IPS-18c (cell line): Measurements from ENCODE around the gene DDRGK1.
"Not testable (repeated sequence)": the region's sequence is repeated elsewhere in the genome, so short reads cannot be mapped to it uniquely, and the experiment has no call there.

Experiments
- H3K4me3 ChIP-seq: 2 replicates; pipeline ENCODE4 v1.7.0; 2013; ENCODE audit warnings: low read depth, mild to moderate bottlenecking, low read length, moderate library complexity; ENCODE audit not compliant: insufficient read depth
- H3K9me3 ChIP-seq: one replicate; pipeline ENCODE4 v1.6.1; 2013; ENCODE audit warnings: mild to moderate bottlenecking, low read length, moderate library complexity; ENCODE audit not compliant: control insufficient read depth, insufficient read depth

Gene DDRGK1

DNA sequence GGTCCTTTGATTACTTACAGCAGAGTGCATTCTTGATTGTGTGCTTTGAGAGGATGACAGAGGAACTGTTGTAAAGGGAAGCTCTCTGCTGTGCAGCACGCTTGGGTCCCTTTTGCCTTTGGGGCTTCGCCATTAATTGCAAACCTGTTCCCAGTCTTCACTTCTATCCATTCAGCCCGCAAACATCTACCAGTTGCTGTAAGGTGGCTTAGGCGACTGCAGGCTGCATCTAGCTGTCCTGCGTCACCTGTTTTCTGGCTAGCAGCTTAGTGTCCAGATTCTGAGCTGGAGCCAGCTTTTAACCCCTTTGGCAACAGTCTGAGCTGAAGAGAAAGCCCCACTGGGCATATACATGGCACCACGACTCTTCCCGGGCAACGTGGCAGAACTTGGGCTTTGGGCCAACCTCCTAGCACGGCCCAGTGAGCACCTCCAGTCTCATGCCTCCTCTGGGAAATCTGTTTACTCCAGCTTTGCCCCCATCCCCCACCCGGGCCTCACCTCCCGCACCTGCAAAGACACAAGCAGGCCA, 42.3 kb downstream of the DDRGK1 start:
- Histone ChIP-seq H3K9me3 (no peaks in the 10 kb centered on the region), H3K4me3 (no peak overlapping the region)

DNA sequence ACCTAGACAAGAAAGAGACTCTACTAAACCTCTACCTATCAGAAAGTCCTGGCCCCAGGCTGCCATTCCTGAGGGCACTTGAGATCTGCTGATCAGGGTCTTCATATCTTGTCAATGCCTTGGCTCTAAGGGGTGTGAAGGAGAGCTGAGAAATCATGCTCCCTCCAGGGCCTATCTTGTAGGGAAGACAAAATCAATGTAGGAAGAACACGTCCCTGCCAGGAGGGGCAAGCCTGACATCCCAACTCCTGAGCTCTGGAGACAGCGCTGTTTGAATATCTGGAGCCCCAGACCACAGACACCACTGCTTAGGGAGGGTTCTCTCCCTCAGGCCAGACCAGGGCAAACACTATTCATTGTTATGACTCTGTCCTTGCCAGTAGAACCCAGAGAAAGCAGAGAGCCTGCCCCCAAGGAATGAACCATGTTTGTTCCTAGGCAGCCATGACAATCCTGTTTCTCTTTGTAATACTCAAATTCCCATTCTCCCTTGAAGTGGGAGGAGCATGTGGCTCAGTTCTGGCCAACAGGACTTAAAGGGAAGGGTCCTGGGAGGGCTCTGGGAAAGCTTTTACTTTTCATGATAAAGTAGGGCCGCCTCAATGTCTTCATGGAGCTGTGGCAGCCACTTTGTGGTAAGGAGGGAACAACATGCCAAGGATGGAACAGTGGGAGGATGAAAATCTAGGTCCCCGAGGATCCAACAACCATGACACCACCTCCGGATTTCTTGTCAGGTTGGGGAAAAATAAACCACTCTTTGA, 43.0 kb downstream of the DDRGK1 start:
- Histone ChIP-seq H3K9me3 (peaks cover under 1% of the 10 kb centered on the region), H3K4me3 (no peak overlapping the region)

DNA sequence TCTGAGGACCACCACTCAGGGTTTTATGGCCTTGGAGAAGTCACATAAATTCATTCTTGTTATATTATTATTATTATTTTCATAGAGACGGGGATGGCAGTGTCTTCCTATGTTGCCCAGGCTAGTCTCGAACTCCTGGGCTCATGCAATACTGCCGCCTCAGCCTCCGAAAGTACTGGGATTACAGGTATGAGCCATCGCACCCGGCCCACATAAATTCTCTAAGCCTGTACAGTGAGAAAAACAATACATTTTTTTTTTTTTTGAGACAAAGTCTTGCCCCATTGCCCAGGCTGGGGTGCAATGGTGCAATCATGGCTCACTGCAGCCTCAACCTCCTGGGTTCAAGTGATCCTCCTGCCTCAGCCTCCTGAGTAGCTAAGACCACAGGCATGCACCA, 44.1 kb downstream of the DDRGK1 start:
- H3K4me3 ChIP-seq, result no peak overlapping the region
- peaks cover 2% of the 10 kb centered on the region for H3K9me3 ChIP-seq

DNA sequence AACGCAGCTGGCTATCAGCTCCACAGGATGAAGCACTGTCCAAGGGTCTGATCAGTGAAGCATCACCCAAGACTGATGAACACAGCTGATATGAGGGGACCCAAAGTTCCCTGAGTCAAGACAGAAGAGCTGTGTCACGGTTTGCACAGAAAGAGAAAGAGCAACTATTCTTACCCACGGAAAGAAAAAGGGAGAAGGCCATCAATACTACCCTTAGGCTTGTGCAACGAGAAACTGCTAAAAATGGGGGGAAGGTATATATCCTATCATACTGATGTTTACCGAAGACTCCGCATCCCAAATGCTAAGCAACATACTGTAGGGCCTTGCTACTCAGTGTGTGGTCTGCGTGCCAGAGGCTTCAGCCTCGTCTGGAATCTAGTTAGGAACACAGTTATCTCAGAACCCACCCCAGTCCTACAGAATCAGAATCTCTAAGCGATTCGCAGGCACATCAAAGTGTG, 45.5 kb downstream of the DDRGK1 start:
- peaks cover 2% of the 10 kb centered on the region for H3K9me3 ChIP-seq

DNA sequence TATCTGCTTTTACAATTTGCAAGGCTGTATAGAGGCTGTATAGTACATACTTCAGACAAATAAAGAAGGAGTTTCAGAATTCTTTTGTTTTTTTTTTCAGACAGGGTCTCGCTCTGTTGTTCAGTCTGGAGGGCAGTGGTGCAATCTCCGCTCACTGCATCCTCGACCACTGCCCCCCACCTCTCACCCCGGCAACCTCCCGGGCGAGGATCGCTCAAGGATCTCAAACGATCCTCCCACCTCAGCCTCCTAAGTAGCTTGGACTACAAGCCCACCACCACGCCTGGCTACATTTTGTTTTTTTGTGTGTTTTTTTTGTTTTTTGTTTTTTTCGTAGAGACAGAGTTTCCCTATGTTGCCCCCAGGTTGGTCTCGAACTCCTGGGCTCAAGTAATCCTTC, 46.7 kb downstream of the DDRGK1 start:
- peaks cover 2% of the 10 kb centered on the region for H3K9me3 ChIP-seq
- H3K4me3 ChIP-seq, result no peak overlapping the region

More for the DNA sequence above, 45.5 kb downstream of the DDRGK1 start:
- peak overlapping the region; percentile 67 for H3K4me3 ChIP-seq

DNA sequence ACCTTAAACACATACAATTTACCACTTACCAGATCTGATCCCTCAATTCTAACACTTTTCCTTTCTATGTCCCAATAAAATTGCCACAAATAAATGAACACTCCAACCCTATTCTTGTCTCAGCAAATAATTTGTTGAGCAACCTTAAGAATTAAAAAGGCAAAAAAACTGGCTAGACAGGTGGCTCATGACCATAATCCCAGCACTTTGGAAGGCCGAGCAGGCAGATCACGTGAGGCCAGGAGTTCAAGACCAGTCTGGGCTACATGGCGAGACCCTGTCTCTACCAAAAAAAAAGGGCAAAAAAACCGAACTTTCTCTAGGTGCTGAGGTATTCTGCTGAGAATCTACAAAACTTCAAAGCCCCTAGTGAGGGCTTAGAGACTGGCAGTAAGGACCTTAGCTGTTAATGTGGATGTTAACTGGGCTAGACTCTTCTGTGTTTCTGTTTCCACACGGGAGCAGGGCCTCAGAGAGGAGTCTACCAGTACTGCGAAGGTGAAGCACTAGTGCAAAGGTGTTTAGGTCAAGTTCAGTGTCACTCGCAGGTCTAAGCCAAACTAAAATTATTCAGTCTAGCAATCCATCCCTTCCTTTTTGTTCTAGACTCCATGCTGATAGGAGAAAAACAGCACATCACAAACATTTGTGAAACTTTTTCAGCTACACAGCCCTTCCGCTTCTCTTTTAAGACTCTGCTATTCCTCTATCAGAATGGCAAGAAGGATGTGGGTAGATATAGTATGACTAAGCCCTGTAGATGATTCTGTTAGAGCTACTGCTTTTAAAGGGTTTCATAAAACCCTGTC, 47.5 kb downstream of the DDRGK1 start:
- Histone ChIP-seq H3K9me3 (peaks cover 2% of the 10 kb centered on the region), H3K4me3 (no peak overlapping the region)

DNA sequence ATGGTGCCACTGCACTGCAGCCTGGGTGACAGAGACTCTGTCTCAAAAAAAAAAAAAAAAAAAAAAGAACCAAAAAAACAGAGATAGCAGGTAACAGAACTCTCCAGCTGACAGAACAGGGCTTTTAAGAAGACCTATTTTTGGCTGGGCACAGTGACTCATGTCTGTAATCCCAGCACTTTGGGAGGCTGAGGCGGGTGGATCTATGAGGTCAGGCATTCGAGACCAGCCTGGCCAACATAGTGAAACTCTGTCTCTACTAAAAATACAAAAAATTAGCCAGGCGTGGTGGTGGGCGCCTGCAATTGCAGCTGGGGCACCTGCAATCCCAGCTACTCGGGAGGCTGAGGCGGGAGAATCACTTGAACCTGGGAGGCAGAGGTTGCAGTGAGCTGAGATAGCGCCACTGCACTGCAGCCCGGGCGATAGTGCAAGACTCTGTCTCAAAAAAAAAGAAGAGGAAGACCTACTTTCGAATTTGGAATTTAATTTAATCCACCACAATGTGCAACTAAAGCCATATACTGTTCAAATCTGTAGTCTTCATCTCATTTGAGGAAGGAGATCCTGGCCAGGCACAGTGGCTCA, 52.3 kb downstream of the DDRGK1 start:
- not testable (repeated sequence) for H3K9me3 ChIP-seq, H3K4me3 ChIP-seq

DNA sequence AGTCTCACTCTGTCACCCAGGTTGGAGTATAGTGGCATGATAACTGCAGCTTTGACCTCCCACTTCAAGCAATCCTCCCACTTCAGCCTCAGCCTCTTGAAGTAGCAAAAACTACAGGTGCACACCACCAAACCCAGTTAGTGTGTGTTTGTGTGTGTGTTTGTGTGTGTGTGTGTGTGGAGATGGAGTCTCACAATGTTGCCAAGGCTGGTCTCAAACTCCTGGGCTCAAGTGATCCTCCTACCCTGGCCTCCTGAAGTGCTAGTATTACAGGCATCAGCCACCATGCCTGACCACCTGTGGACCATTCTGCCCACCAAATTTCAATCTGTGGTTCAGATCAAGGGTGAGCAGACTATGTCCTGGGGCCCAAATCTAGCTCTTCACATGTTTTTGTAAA, 53.6 kb downstream of the DDRGK1 start:
- H3K4me3 ChIP-seq, result no peak overlapping the region

DNA sequence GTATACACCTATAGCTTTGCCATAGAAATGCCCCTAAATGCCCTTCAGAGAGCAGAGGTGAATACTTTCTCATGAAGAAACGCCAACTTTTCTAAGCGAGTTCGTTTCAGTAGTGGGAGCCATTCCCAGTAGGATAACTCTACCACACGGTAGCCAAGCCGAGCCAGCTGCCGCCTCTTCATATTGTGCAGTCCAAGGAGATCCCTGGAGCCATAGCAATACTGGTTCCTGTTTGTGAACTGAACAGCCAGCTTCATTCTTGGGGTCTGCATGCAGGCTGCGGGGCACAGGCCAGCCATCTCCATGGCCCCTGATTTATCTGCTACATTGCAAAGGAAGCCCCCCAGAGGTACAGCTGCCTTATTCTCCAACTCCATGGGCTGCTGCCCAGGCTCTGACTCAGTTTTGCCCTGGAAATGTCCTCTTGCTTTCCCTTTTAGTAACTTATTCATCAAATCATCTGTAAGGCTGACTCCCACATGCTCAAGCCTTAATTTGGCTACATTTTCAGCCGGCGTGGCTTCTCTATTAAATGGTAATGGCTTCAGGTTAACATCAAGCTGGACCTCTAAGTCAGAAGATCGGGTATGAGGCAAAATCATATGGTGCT, 57.6 kb downstream of the DDRGK1 start:
- no peak overlapping the region for H3K4me3 ChIP-seq
- no peaks in the 10 kb centered on the region for H3K9me3 ChIP-seq

More for the DNA sequence above, 53.6 kb downstream of the DDRGK1 start:
- no peaks in the 10 kb centered on the region for H3K9me3 ChIP-seq

DNA sequence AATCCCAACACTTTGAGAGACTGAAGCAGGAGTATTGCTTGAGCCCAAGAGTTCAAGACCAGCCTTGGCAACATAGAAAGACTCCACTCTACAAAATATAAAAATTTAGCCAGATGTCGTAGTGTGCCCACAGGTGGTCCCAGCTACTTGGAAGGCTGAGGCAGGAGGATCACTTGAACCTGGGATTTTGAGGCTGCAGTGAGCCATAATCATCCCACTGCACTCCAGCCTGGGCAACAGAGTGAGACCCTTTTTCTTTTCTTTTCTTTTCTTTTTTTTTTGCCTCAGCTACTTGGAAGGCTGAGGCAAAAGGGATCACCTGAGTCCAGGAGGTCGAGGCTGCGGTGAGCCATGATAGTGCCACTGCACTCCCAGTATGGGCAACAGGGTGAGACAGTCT, 62.7 kb downstream of the DDRGK1 start:
- H3K9me3 ChIP-seq, result no peaks in the 10 kb centered on the region

More for the DNA sequence above, 62.7 kb downstream of the DDRGK1 start:
- H3K4me3 ChIP-seq, result no peak overlapping the region
